ENCODE measurements around the gene PLEKHM3.
"Not testable (repeated sequence)": the region's sequence is repeated elsewhere in the genome, so short reads cannot be mapped to it uniquely, and the experiment has no call there.

PLEKHM3 gene

DNA sequence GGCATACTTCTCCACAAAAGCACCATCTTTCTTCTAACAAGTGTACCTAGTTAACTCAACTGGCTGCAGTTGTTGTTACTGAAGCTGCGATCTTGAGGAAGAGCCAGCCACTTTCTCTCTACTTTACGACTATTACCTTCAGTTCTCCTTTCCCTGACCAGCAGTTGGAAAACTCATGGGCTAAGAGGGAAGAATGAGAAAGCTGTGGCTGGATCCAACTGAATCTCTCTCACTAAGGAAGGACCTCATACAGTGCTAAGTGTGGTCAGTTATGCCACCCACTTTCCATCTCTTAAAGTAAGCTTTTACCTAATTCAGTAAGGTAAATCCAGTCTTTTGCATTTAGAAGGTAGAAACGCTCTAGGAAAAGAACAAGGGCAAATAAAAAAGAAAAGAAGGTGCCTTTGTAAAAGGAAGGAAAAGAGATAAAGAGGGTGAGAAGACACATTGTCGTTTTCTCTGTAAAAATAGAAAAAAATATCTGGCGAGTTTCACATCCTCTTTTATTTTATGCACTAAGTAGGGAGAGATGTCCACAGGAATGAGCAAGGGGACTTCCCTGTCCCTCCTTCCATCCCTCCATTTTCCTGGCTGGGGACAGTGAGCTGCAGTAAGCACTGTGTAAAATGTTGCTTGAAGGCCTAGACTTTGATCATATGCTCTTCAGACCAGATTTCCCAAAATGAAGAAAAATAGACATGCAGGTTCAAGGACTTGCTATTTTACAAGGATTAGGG, 73.4 kb downstream of the PLEKHM3 start:
- DNase-seq (ENCODE audit: low read depth in 2 of 2): no peak

DNA sequence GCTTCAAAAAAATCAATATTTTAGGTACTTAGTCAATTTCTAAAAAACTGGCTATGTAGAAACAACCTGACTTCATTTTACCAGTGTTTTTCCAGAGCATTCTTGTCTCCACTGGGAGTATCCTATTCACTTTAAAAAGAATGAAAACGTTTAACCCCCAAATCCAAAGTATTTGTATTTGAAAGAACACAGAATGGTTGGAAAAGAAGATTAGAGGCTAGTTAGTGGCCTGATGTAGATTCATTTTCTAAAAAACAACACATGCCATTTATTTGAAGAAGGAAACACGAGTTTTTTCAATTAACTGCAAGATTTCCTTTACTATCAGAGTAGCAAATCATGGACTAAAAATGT, 74.6 kb downstream of the PLEKHM3 start:
- DNase-seq (ENCODE audit: low read depth in 2 of 2): no peak

DNA sequence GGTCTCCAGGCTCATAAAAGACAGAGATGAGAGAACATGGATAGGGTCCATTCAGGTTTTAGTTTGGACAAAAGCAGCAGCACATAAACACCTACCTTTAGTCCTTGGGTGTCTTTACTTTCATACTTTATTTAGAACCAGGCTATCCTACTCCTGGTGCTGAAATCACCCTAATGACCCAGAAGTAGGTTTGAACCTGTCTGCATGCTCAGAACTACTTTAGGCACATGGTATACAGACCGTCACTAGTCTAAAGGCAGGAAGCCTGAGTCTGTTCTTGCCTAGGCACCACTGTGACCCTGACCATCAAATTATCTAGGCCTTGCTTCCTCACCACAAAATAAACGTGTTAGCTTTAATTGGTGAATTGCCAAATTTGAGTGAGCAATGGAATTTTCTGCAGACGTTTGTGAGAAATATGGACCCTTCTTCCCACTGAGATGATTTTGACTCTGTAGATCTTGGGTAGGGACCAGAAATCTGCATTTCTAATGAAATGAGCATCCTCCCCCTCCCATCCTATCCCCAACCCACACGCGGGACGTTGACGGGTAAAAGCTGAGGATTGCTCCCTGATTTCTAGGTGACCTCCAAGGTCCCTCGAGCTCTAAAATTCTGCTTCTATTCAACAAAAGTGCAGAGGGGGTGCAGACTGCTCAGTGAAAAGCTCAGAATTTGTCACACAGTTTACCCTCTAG, 75.1 kb downstream of the PLEKHM3 start:
- DNase-seq (ENCODE audit: low read depth in 2 of 2): no peak

DNA sequence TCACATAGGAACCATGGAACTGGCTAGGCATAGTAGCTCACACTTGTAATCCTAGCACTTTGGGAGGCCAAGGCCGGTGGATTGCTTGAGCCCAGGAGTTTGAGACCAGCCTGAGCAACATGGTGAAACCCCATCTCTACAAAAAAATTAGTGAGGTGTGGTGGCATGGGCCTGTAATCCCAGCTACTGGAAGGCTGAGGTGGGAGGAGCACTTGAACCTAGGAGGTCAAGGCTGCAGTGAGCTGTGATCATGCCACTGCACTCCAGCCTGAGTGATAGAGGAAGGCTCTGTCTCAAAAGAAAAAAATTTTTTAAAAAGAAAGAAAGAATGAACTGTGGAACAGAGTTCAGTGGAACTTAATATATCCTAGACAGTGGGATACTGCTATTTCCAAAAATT, 76.1 kb downstream of the PLEKHM3 start:
- not testable (repeated sequence) for DNase-seq (ENCODE audit: low read depth in 2 of 2)

DNA sequence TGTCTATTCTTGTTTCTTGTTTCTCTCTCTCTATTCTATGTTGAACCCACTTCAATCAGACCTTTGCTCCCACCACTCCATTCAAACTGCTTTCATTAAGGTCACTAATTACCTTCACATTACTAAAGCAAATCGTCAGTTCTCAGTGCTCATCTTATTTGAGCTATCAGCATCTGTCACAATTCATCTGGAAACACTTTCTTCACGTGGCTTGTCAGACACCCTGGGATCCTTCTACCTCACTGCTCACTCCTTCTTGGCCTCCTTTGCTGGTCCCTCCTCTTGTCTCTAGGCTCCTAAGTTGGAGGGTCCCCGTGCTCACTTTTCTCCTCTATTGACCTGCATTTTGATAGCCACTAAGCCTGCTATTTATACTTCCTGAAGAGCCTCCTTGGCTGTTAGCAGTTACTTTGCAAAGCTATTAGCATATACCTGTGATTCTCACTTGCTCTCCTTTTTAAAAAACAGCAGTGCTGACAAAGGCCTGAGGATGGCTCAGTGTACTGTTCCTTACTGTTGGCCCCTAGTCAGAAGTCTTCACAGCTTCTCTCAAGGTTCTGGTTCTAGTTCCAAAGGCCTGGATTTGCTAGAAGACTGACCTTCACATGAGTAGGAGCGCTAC, 80.2 kb downstream of the PLEKHM3 start:
- DNase-seq (ENCODE audit: low read depth in 2 of 2): no peak

DNA sequence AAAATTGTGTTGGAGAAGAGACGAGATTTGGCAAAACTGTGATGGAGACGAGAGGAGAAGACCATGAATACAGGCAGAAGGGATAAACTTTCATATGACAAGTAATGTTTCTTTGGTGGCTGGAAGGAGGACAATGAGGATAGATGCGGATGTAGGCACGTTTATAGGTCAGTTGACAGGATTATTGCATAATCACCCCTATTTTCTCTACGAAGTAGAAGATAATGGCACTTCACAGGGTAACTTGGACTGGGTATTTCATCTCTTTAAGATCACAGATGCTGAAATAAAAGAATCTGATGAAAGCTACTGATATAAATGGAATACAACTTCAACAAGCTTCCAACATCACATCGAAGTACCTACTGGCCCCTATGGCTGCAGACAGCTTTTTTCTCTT, 81.0 kb downstream of the PLEKHM3 start:
- no peak for DNase-seq (ENCODE audit: low read depth in 2 of 2)

DNA sequence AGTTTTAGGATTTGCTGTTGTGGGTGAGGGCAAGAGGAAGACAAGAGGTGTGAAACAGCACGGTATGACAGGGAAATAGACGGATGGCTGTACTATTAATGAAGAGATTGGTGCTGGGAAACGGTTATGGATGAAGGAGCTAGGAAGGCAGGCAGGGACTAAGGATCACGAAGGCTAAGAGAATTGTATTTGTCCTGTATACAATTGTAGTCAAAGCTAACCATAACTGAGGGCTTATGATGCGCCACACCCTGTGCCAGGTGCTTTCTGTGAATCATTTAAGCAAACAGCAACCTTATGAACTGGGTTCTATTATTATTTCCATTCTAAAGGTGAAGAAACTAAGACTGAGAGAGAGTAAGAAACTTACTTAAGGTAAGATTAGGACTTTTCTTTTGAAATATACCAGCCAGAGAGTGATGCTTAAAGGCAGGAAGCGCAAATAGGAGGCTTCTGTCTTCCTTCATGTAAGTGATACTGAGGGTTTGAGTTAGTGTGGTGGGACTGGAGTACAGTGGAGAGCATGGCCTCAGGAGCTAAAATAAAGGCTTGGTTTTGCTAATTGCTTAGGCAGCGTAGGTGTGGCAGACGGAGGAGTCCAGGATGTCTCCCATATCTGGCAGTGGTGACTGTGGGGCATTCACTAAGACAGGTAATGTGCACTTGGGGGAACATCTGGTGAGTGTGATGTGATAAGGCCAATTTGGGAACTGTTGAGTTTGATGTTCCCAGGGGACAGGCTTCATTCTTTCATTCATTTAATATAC, 85.8 kb downstream of the PLEKHM3 start:
- DNase-seq (ENCODE audit: low read depth in 2 of 2): no peak

DNA sequence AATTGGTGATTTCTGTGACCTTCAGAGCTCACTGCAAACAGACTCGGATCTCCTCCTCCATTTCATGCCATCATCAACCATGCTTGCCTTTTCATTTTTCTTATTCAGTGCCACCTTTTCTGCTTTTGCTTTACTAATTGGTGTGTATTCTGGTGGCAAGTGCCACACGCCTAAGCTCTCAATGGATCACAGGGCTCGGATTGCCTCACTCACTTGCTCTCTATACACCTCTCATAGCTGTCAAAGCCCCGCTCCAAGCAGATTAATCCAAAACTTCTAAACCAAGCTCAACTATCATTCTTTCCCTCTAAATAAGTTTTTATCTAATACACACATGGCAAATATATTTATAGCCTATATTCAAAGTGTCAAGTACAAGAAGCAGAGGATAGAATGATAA, 86.4 kb downstream of the PLEKHM3 start:
- DNase-seq (ENCODE audit: low read depth in 2 of 2): no peak

DNA sequence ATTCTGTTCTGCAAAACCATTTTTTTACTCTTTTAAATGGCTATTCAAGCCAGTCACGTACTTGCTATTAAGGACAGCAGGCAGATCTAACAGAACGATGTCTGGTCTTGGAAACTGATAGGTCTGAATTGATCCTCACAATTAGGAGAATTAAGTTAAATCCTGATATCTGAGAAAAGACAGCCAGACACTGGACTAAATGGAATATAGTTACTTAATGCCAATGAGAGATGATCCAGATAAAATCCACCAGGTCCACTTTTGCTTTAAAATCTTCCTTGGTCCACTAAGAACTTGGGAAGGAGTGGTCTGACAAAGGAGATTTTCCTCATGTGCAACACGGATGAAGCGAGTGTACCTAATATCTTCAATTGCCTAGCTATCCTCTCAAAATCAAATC, 86.9 kb downstream of the PLEKHM3 start:
- DNase-seq (ENCODE audit: low read depth in 2 of 2): no peak

DNA sequence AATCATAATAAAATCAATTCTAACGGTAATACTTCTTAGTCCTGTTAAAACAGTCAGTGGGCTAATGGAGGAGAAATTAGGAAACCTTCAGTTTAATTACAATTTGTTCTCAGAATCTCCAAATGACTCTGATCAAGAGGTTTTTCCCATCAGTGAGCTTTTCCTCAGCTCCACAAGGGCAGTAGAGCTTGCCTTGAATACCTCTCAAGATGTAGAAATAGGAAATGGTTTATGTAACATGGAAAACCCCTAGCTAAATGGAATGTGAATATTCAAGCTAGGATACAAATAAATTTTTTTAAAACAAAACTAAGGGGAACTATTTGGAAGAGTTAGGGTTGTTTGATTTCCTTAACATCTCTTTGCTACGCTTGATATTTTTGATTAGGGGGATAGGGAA, 87.5 kb downstream of the PLEKHM3 start:
- DNase-seq (ENCODE audit: low read depth in 2 of 2): no peak

DNA sequence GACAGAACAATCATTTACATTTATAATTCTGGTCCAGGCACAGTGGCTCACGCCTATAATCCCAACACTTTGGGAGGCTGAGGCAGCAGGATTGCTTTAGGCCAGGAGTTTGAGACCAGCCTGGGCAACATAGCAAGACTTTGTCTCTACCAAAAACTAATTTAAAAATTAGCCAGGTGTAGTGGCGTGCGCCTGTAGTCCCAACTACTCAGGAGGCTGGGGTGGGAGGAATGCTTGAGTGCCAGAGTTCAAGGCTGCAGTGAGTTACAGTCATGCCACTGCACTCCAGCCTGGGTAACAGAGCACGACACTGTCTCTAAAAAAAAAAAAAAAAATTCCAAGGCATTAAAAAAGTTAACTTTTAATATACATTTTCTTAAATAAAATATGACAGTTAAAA, 88.1 kb downstream of the PLEKHM3 start:
- no peak for DNase-seq (ENCODE audit: low read depth in 2 of 2)

DNA sequence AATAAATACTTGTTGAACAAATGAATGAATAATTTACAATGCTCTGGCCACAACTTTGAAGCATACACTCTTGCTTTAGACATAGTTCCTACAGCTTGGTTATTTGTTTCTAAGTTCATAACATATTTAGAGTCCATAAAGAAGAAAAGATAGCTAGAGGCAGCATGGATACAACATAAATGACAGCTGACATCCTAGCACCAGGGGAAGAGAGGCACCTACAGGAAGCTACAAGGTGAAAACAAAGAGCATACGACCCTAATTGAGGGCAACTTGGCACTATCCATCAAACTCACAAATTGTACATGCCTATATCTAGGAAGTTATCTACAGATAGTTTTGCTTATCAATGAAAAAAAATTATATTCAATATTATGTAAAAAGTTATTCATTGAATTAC, 88.9 kb downstream of the PLEKHM3 start:
- no peak for DNase-seq (ENCODE audit: low read depth in 2 of 2)

DNA sequence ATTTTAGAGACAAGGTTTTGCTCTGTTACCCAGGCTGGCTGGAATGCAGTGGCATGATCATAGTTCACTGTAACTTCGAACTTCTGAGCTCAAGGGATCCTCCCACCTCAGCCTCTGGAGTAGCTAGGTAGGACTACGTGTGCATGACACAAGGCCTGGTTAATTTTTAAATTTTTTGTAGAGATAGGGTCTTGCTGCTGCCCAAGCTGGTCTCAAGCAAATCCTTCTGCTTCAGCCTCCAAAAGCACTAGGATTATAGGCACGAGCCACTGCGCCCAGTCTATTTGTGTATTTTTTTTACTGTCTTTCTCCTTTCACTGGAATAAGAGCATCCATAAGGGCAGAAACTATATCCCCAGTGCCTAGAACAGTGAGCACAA, 89.3 kb downstream of the PLEKHM3 start:
- no peak for DNase-seq (ENCODE audit: low read depth in 2 of 2)

DNA sequence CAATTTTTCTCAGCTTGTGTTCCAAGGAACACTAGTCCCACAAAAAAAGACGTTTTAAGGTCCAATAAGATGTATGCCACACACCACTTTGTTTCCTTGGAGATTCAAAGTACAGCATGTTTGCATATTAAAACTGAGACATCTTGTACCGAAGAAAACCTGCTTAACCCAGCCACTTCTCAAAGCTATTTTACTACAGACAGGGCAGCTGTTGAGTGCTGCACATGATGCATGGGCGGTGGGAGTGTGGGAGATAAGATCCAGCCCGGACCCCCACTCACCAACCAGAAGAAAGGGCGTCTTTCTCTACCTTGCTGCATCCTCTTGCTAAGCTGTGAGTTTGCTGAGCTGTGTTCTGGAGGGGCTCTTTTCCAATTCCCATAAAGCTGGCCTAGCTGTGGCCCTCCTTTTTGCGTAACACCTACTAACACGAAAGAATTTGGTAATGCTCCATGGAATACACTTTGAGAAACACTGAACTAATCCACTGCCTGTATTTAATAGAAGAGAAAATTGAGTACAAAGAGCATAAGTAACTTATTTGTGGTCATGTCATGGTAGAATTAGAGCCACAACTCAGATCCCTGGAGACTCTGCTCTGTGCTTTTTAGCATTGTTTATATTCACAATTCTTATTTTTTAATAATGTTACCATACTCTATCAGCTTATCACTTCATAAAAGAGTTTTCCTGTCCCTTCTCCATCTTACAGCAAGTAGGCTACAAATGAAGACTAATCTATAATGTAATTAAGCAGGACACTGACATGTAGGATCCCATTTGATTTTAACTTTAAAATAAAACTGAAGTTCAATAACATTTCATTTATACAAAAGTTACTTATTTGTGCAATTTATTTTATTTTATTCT, 90.0 kb downstream of the PLEKHM3 start:
- no peak for DNase-seq (ENCODE audit: low read depth in 2 of 2)

DNA sequence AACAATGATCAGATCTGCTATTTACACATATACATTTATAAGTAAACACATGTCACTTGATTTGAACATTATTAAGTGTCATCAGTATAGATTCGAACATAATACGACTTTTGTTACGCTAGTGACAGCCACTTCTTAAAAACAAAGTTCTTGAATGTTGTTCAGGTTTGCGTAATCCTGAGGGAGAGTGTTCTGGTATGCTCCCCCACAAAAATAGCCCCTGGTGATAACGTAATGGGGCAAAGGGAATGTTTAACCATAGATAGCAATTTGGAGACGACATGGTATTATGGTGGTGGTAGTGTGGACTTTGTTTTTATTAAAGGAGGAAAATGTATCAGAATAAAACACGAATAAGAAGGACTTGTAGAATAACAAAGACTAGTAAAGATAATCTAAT, 90.6 kb downstream of the PLEKHM3 start:
- no peak for DNase-seq (ENCODE audit: low read depth in 2 of 2)

DNA sequence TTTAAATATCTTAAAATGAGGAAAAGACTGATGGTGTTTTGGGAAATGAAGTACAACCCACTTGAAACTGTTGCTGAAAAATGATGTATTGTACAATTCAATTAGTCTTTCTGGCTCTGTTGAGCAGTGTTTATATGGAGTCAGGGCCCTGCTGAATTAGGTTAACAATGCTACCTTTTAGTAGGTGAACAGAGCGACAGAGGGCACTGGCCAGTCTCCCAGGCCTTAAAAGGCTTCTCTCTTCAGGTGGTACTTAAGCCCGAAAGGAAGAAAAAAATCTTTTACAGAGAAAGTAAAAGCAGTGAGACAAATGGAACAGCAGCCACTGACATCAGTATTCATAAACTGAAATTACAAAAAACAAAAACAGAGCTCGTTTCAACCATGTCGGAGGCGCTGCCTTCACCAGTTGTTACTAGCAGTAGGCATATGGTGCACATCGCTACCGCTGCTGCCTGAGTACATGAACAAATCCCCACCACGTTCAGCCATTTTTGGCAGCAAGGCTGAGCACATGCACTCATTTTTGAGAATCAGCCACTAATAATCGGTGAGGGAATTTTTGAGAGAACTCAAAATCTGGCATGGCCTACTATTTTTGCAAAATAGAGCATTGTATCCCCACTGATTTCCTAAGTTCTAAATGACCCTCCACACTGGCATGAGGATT, 91.8 kb downstream of the PLEKHM3 start:
- DNase-seq (ENCODE audit: low read depth in 2 of 2): no peak

DNA sequence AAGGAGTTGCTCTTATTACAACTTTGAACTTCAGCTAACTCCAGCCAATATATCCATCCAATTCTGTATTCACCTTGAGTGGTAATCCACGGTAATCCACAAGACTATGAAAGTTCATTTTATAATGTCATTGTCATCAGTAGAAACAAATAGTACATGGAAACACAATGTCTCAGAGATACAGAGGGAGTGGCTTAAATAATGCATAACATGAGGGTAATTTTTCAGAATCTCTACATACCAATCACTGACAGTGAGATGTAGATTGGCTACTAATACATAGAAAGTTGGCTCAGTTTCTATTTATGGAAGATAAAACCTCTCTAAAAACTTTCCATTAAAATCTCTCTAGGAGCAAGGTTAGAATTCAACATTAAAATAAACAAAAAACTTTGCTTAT, 93.2 kb downstream of the PLEKHM3 start:
- no peak for DNase-seq (ENCODE audit: low read depth in 2 of 2)

DNA sequence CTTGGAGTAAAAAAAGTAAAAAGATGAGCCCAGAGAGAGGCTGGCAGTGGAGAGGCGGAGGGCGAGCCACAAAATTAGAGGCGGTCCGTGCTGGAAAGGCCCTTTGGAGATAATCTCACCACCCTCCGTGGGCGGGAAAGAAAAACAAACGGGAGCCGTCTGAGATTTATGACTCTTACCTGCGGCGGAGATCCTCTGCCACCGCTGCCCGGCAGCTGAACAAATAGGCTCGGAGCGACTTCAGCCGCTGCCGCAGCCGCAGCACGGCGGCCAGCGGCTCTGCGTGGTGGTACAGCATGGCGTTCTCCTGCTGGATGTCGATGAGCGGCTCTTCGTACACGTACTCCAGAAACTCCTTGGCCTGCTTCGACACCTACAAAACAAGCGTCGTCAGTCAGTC, 94.6 kb downstream of the PLEKHM3 start:
- no peak for DNase-seq (ENCODE audit: low read depth in 2 of 2)

DNA sequence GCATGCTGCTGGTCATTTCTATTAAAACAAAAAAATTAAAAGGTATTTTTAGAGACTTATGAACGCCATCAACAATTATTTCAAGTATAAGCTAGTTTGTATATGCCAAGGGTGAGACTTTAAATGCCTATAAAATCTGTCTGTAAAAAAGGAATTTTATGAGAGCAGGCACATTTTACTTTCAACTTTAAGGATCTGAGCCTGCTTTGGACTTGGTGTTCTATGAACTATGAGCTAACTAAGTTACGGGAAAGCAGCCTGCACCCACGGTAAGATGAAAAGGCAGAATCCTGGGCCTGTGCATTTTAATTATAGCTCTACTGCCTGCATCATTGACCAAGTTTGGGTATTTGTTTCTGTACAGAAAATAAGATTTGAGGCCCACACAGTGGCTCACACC, 95.4 kb downstream of the PLEKHM3 start:
- DNase-seq (ENCODE audit: low read depth in 2 of 2): no peak

DNA sequence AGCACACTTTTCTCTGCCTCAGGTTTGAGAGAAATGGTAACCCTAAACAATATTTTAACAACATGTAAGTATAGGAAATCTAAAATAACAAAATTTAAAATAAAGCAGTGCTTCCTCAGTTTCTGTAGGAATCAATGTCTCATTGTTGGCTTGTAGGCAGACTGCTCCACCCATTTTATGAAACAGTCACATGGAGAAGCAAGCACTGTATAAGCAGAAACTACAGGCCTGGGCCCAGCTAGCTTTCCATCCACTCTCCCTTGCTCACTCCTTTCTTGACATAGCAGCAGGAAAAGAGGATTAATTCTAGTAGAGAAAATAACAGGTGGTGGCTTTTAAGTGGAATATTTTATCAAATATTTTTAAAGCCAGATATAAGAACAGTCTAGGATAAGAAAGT, 97.2 kb downstream of the PLEKHM3 start:
- no peak for DNase-seq (ENCODE audit: low read depth in 2 of 2)

DNA sequence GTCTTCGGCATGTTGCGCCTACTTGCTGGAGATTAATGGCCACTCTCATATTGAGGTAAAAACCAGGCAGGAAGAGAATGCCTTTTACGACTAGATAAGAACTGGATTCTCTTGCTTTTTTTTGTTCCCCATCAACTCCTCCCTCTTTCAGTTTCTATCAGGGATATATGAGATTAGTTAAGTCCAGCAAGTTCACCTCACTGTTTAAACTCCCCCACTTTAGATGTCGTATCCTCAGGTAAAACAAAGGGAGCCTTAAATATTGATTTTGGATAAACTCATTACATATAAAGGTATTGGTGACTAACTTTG, 98.4 kb downstream of the PLEKHM3 start:
- no peak for DNase-seq (ENCODE audit: low read depth in 2 of 2)

Data from fibroblast of skin of left quadriceps (primary cell).